ENCODE results near the gene RAP1GAP2.

- TF ChIP-seq, protein P1, sequence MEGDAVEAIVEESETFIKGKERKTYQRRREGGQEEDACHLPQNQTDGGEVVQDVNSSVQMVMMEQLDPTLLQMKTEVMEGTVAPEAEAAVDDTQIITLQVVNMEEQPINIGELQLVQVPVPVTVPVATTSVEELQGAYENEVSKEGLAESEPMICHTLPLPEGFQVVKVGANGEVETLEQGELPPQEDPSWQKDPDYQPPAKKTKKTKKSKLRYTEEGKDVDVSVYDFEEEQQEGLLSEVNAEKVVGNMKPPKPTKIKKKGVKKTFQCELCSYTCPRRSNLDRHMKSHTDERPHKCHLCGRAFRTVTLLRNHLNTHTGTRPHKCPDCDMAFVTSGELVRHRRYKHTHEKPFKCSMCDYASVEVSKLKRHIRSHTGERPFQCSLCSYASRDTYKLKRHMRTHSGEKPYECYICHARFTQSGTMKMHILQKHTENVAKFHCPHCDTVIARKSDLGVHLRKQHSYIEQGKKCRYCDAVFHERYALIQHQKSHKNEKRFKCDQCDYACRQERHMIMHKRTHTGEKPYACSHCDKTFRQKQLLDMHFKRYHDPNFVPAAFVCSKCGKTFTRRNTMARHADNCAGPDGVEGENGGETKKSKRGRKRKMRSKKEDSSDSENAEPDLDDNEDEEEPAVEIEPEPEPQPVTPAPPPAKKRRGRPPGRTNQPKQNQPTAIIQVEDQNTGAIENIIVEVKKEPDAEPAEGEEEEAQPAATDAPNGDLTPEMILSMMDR (conservative IDR thresholded peaks at IDR 0.05), result no peak
- no peak for TF ChIP-seq ZFX (IDR thresholded peaks at IDR 0.05)
Observed at GRCh38 chr17:3011891-3012290, 215.7 kb downstream of the RAP1GAP2 start.

Data from C4-2B (cell line).